Measurements from ENCODE around the gene CCDC57.

The CCDC57 gene

GRCh38 chr17:82105882-82106687 lies 106.6 kb downstream of the CCDC57 start:
- WGBS (ENCODE audit: insufficient coverage) = 15% methylated on average over 24 of the region's 24 CpGs
- CTCF ChIA-PET = interaction anchor here (0.6 to 3.9 kb wide), 13 partner anchors 8 to 84 kb away, joined by 3 to 14 read pairs (median 4); partner anchors contain the start of genes DCXR, DUS1L and FASN
- H3K9me3 ChIP-seq (ENCODE audit: control extremely low read depth in 1 of 5, control insufficient read depth in 4 of 5, insufficient read depth in 2 of 5, low read depth in 1 of 5, low read length in 4 of 5) = no peaks in the 10 kb centered on the region
- peak; percentile 55 to 76 (median 71) for DNase-seq
- peak overlapping the region; percentile 25 to 60 for H3K27ac ChIP-seq (ENCODE audit: insufficient read depth in 1 of 2, low read depth in 1 of 2, low read length in 2 of 2, poor library complexity in 1 of 2, severe bottlenecking in 2 of 2)
- no peaks in the 10 kb centered on the region for H3K27me3 ChIP-seq (replicated peaks in 2 of 5; ENCODE audit: control insufficient read depth in 4 of 5, insufficient read depth in 5 of 5, low read length in 4 of 5)
- POLR2A ChIA-PET = no interaction called here
- H3K4me1 ChIP-seq (ENCODE audit: control extremely low read depth in 1 of 4, control insufficient read depth in 4 of 4, insufficient read depth in 4 of 4, low read length in 3 of 4) = peaks cover 0 to 31% (median 23%) of the 10 kb centered on the region in 4 experiments
- peak overlapping the region; percentile 33 to 74 (median 55) for H3K4me3 ChIP-seq (ENCODE audit: control insufficient read depth in 1 of 7, extremely low read depth in 1 of 7, insufficient read depth in 4 of 7, low read depth in 2 of 7, low read length in 6 of 7)
- peaks cover 0 to 13% (median 4%) of the 10 kb centered on the region in 4 experiments for H3K36me3 ChIP-seq (ENCODE audit: control insufficient read depth in 4 of 4, insufficient read depth in 4 of 4, low read length in 3 of 4)

DNA sequence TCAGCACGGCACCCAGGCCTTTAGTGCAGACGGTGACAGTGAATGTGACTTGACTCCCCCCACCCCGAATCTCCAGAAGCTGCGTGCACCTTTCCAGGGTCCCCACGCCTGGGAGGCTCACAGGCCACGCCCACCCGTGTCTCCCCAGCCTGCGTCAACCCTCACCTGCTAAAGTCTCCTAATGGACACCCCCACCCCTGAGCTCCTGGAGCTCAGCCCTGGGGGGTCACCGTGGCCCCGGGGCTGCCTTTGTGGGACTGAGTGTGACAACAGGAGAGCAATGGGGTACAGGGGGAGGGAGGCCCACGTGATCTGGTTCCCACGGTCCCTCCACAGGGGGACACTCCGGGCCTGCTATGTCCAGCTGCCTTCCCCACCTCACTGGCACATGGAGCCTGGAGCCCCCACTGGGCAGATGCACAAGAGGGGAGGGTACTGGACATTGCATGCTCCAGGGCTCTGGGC lies 107.2 kb downstream of the CCDC57 start:
- CTCF ChIA-PET = interaction anchor here (0.6 to 3.9 kb wide), 7 partner anchors 16 to 84 kb away, joined by 3 to 14 read pairs (median 4); partner anchors contain the start of gene DCXR
- 94% methylated on average over 9 of the region's 13 CpGs for WGBS (ENCODE audit: insufficient coverage)
- peak overlapping the region in 4 of 7 experiments; percentile 55 to 74 (median 69) for H3K4me3 ChIP-seq (ENCODE audit: control insufficient read depth in 1 of 7, extremely low read depth in 1 of 7, insufficient read depth in 4 of 7, low read depth in 2 of 7, low read length in 6 of 7)

GRCh38 chr17:82104797-82105416 lies 107.7 kb downstream of the CCDC57 start:
- peaks cover 0 to 17% (median 5%) of the 10 kb centered on the region in 4 experiments for H3K36me3 ChIP-seq (ENCODE audit: control insufficient read depth in 4 of 4, insufficient read depth in 4 of 4, low read length in 3 of 4)
- WGBS (ENCODE audit: insufficient coverage) = 99% methylated on average over 10 of the region's 11 CpGs
- ChIA-PET POLR2A (no interaction called here), CTCF (interaction anchor here (1.5 to 3.9 kb wide), 3 partner anchors 69 to 83 kb away, joined by 4 to 14 read pairs (median 4); no protein-coding TSS in a partner anchor)
- peaks cover 0 to 40% (median 23%) of the 10 kb centered on the region in 4 experiments for H3K4me1 ChIP-seq (ENCODE audit: control extremely low read depth in 1 of 4, control insufficient read depth in 4 of 4, insufficient read depth in 4 of 4, low read length in 3 of 4)
- DNase-seq = no peak
- no peak overlapping the region for H3K27ac ChIP-seq (ENCODE audit: insufficient read depth in 1 of 2, low read depth in 1 of 2, low read length in 2 of 2, poor library complexity in 1 of 2, severe bottlenecking in 2 of 2)
- no peak overlapping the region for H3K4me3 ChIP-seq (ENCODE audit: control insufficient read depth in 1 of 7, extremely low read depth in 1 of 7, insufficient read depth in 4 of 7, low read depth in 2 of 7, low read length in 6 of 7)
- H3K9me3 ChIP-seq (ENCODE audit: control extremely low read depth in 1 of 5, control insufficient read depth in 4 of 5, insufficient read depth in 2 of 5, low read depth in 1 of 5, low read length in 4 of 5) = no peaks in the 10 kb centered on the region
- H3K27me3 ChIP-seq (replicated peaks in 2 of 5; ENCODE audit: control insufficient read depth in 4 of 5, insufficient read depth in 5 of 5, low read length in 4 of 5) = no peaks in the 10 kb centered on the region

More for the DNA sequence above, 107.2 kb downstream of the CCDC57 start:
- POLR2A ChIA-PET = no interaction called here
- peak overlapping the region in 1 of 2 experiments; percentile 60 for H3K27ac ChIP-seq (ENCODE audit: insufficient read depth in 1 of 2, low read depth in 1 of 2, low read length in 2 of 2, poor library complexity in 1 of 2, severe bottlenecking in 2 of 2)
- no peaks in the 10 kb centered on the region for H3K9me3 ChIP-seq (ENCODE audit: control extremely low read depth in 1 of 5, control insufficient read depth in 4 of 5, insufficient read depth in 2 of 5, low read depth in 1 of 5, low read length in 4 of 5)
- H3K36me3 ChIP-seq (ENCODE audit: control insufficient read depth in 4 of 4, insufficient read depth in 4 of 4, low read length in 3 of 4) = peaks cover 0 to 14% (median 4%) of the 10 kb centered on the region in 4 experiments
- H3K27me3 ChIP-seq (replicated peaks in 2 of 5; ENCODE audit: control insufficient read depth in 4 of 5, insufficient read depth in 5 of 5, low read length in 4 of 5) = no peaks in the 10 kb centered on the region
- no peak for DNase-seq
- peaks cover 0 to 34% (median 23%) of the 10 kb centered on the region in 4 experiments for H3K4me1 ChIP-seq (ENCODE audit: control extremely low read depth in 1 of 4, control insufficient read depth in 4 of 4, insufficient read depth in 4 of 4, low read length in 3 of 4)

DNA sequence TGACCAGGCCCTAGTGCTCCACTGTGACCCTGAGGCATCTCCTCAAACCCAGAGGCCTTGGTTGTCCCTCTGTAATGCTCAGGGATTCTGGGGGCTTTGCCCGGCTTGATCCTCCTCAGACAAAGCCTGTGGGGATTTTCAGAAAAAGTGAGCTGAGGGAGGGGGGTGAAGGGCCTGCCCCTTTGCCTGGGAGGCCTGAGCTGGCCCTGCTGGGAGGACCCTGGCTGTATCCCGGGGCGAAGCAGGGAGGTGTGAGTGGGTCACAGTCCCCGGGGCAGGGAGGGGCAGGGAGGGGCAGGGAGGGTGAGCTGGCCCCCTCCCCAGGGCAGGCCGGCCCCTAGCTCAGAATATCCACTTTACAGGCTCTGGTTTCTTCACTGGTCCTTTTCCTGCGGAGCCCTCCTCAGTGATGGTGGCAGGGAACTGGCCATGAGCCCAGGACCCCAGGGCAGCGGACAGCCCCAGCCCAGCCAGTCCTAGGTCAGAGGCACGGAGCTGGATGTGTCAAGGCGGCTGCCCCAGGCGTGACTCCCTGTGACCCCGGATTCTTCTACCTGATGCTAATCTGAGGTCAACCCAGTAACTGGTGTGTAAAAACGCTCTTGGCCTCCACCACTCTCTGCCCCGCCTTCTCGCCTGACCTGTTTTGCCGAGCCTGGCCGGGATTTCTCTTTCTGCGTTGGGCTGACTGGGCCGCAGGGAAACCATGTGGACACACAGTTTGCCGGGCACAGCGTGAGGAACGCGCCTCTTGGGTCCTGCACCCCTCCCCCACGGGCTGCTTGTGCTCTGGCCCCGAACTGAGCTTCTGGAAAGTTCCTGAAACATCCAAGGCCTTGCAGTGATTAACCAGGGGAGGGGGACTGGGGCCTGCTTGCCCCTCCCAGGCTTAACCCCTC lies 108.8 kb downstream of the CCDC57 start:
- POLR2A ChIA-PET = no interaction called here
- 96% methylated on average over 20 of the region's 24 CpGs for WGBS (ENCODE audit: insufficient coverage)
- DNase-seq = no peak

GRCh38 chr17:82101767-82102679 lies 110.6 kb downstream of the CCDC57 start:
- ChIA-PET POLR2A (no interaction called here), CTCF (no interaction called here)
- Histone ChIP-seq H3K4me3 (ENCODE audit: control insufficient read depth in 1 of 7, extremely low read depth in 1 of 7, insufficient read depth in 4 of 7, low read depth in 2 of 7, low read length in 6 of 7) (no peak overlapping the region), H3K4me1 (ENCODE audit: control extremely low read depth in 1 of 4, control insufficient read depth in 4 of 4, insufficient read depth in 4 of 4, low read length in 3 of 4) (peaks cover 0 to 48% (median 34%) of the 10 kb centered on the region in 4 experiments), H3K27ac (ENCODE audit: insufficient read depth in 1 of 2, low read depth in 1 of 2, low read length in 2 of 2, poor library complexity in 1 of 2, severe bottlenecking in 2 of 2) (no peak overlapping the region), H3K36me3 (ENCODE audit: control insufficient read depth in 4 of 4, insufficient read depth in 4 of 4, low read length in 3 of 4) (peaks cover 0 to 12% (median 5%) of the 10 kb centered on the region in 4 experiments), H3K27me3 (replicated peaks in 2 of 5; ENCODE audit: control insufficient read depth in 4 of 5, insufficient read depth in 5 of 5, low read length in 4 of 5) (no peaks in the 10 kb centered on the region), H3K9me3 (ENCODE audit: control extremely low read depth in 1 of 5, control insufficient read depth in 4 of 5, insufficient read depth in 2 of 5, low read depth in 1 of 5, low read length in 4 of 5) (no peaks in the 10 kb centered on the region)
- 76% methylated on average over 15 of the region's 18 CpGs for WGBS (ENCODE audit: insufficient coverage)
- no peak for DNase-seq

More for the DNA sequence above, 108.8 kb downstream of the CCDC57 start:
- CTCF ChIA-PET = interaction anchor here (1.7 to 3.9 kb wide), 2 partner anchors 68 to 74 kb away, joined by 4 to 14 read pairs; no protein-coding TSS in a partner anchor
- no peak overlapping the region for H3K27ac ChIP-seq (ENCODE audit: insufficient read depth in 1 of 2, low read depth in 1 of 2, low read length in 2 of 2, poor library complexity in 1 of 2, severe bottlenecking in 2 of 2)
- H3K9me3 ChIP-seq (ENCODE audit: control extremely low read depth in 1 of 5, control insufficient read depth in 4 of 5, insufficient read depth in 2 of 5, low read depth in 1 of 5, low read length in 4 of 5) = no peaks in the 10 kb centered on the region
- H3K36me3 ChIP-seq (ENCODE audit: control insufficient read depth in 4 of 4, insufficient read depth in 4 of 4, low read length in 3 of 4) = peaks cover 0 to 17% (median 5%) of the 10 kb centered on the region in 4 experiments
- no peaks in the 10 kb centered on the region for H3K27me3 ChIP-seq (replicated peaks in 2 of 5; ENCODE audit: control insufficient read depth in 4 of 5, insufficient read depth in 5 of 5, low read length in 4 of 5)
- no peak overlapping the region for H3K4me3 ChIP-seq (ENCODE audit: control insufficient read depth in 1 of 7, extremely low read depth in 1 of 7, insufficient read depth in 4 of 7, low read depth in 2 of 7, low read length in 6 of 7)
- peaks cover 0 to 51% (median 32%) of the 10 kb centered on the region in 4 experiments for H3K4me1 ChIP-seq (ENCODE audit: control extremely low read depth in 1 of 4, control insufficient read depth in 4 of 4, insufficient read depth in 4 of 4, low read length in 3 of 4)

DNA sequence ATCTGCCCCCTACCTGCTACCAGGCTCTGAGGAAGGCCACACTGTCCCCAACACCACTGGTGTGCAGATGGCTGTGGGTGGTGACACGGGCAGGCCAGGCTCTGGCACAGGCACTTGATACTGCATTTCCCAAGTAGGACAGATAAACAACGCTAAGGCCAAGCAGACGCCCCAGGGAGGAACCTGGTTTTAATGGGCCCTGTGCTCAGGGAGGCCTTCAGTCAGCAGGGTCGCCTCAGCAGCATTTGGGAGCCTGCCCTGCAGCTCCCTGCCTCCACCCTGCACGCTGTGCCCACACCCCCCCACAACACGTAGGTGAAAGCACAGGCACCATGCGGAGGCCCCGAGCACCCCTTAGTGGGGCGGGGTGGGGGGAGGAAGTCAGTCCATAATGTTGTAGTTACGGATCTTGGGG lies 111.3 kb downstream of the CCDC57 start:
- WGBS (ENCODE audit: insufficient coverage) = 90% methylated on average over 5 of the region's 10 CpGs
- Histone ChIP-seq H3K27me3 (replicated peaks in 2 of 5; ENCODE audit: control insufficient read depth in 4 of 5, insufficient read depth in 5 of 5, low read length in 4 of 5) (no peaks in the 10 kb centered on the region), H3K9me3 (ENCODE audit: control extremely low read depth in 1 of 5, control insufficient read depth in 4 of 5, insufficient read depth in 2 of 5, low read depth in 1 of 5, low read length in 4 of 5) (no peaks in the 10 kb centered on the region), H3K27ac (ENCODE audit: insufficient read depth in 1 of 2, low read depth in 1 of 2, low read length in 2 of 2, poor library complexity in 1 of 2, severe bottlenecking in 2 of 2) (no peak overlapping the region), H3K36me3 (ENCODE audit: control insufficient read depth in 4 of 4, insufficient read depth in 4 of 4, low read length in 3 of 4) (peaks cover 0 to 16% (median 5%) of the 10 kb centered on the region in 4 experiments), H3K4me1 (ENCODE audit: control extremely low read depth in 1 of 4, control insufficient read depth in 4 of 4, insufficient read depth in 4 of 4, low read length in 3 of 4) (peaks cover 0 to 48% (median 34%) of the 10 kb centered on the region in 4 experiments), H3K4me3 (ENCODE audit: control insufficient read depth in 1 of 7, extremely low read depth in 1 of 7, insufficient read depth in 4 of 7, low read depth in 2 of 7, low read length in 6 of 7) (no peak overlapping the region)
- ChIA-PET POLR2A (no interaction called here), CTCF (no interaction called here)
- no peak for DNase-seq

Measured in common myeloid progenitor, CD34-positive (primary cell).